ENCODE data around the gene CDH15. TPM values are rescaled to one million over a fixed set of nuclear protein-coding genes. Genes with fewer than 3 reads are reported as not detected.

The CDH15 gene
- total and polyA plus RNA-seq, 2 of the 13 experiments (the other 11 are each of a cell fraction or from before 2014, with no cell fraction given): 0.74 to 2.2 TPM

- TF ChIP-seq ZHX2 (IDR thresholded peaks at IDR 0.05; ENCODE audit: low read depth): peak; percentile 19; the same call in 1 of the 2 replicates
- peak; percentile 80; the same call in 1 of the 2 replicates for TF ChIP-seq ZHX2 (CRISPR knock-in tag; IDR thresholded peaks at IDR 0.05; ENCODE audit: borderline replicate concordance)
- peak; percentile 86; the same call in 1 of the 2 replicates for TF ChIP-seq MXD1 (CRISPR knock-in tag; IDR thresholded peaks at IDR 0.05)
- TF ChIP-seq, protein P1, sequence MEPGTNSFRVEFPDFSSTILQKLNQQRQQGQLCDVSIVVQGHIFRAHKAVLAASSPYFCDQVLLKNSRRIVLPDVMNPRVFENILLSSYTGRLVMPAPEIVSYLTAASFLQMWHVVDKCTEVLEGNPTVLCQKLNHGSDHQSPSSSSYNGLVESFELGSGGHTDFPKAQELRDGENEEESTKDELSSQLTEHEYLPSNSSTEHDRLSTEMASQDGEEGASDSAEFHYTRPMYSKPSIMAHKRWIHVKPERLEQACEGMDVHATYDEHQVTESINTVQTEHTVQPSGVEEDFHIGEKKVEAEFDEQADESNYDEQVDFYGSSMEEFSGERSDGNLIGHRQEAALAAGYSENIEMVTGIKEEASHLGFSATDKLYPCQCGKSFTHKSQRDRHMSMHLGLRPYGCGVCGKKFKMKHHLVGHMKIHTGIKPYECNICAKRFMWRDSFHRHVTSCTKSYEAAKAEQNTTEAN (CRISPR knock-in tag; conservative IDR thresholded peaks at IDR 0.05): peak; percentile 61; the same call in 1 of the 2 replicates
- TF ChIP-seq, protein P2, sequence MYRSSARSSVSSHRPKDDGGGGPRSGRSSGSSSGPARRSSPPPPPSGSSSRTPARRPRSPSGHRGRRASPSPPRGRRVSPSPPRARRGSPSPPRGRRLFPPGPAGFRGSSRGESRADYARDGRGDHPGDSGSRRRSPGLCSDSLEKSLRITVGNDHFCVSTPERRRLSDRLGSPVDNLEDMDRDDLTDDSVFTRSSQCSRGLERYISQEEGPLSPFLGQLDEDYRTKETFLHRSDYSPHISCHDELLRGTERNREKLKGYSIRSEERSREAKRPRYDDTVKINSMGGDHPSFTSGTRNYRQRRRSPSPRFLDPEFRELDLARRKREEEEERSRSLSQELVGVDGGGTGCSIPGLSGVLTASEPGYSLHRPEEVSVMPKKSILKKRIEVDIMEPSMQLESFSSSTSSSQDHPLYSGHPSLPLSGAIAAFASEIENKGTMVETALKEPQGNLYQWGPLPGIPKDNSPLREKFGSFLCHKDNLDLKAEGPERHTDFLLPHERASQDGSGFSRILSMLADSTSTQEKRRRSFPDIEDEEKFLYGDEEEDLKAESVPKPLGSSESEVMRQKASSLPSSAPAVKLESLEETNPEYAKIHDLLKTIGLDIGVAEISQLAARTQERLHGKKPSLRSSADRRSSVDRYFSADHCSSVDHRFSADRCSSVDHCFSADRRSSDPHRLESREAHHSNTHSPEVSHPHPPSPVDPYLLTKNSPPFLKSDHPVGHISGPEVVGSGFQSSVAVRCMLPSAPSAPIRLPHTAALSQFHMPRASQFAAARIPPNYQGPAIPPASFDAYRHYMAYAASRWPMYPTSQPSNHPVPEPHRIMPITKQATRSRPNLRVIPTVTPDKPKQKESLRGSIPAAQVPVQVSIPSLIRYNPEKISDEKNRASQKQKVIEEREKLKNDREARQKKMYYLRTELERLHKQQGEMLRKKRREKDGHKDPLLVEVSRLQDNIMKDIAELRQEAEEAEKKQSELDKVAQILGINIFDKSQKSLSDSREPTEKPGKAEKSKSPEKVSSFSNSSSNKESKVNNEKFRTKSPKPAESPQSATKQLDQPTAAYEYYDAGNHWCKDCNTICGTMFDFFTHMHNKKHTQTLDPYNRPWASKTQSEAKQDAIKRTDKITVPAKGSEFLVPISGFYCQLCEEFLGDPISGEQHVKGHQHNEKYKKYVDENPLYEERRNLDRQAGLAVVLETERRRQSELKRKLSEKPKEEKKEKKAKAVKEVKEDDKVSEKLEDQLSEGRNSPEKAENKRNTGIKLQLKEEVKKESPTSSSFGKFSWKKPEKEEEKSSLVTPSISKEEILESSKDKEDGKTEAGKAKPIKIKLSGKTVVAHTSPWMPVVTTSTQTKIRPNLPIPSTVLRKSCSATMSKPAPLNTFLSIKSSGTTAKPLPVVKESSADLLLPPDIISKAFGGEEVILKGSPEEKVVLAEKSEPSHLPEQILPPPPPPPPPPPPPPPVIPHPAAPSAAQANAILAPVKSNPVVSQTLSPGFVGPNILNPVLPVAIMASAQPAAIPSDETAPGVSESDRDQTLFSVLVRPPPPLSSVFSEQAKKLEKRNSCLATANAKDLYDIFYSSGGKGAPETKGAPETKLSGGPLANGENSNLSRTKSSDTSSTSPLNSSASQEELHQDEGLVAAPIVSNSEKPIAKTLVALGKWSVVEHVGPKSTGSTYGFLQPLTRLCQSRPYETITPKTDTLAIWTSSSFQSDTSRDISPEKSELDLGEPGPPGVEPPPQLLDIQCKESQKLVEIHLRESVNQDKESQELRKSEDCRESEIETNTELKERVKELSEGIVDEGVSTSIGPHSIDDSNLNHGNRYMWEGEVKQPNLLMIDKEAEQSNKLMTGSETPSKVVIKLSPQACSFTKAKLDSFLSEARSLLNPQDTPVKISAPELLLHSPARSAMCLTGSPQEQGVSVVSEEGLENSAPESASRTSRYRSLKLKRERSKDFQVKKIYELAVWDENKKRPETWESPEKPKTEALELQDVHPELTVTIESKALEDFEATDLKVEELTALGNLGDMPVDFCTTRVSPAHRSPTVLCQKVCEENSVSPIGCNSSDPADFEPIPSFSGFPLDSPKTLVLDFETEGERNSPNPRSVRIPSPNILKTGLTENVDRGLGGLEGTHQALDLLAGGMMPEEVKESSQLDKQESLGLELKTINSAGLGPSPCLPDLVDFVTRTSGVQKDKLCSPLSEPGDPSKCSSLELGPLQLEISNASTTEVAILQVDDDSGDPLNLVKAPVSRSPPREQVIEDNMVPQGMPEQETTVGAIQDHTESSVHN (CRISPR knock-in tag; IDR thresholded peaks at IDR 0.05): peak; percentile 95; the same call in 1 of the 2 replicates
- peak; percentile 88 for TF ChIP-seq MXD3 (CRISPR knock-in tag; IDR thresholded peaks at IDR 0.05)
- TF ChIP-seq ZNF503 (CRISPR knock-in tag; IDR thresholded peaks at IDR 0.05): peak; percentile 67; the same call in 1 of the 2 replicates
- TF ChIP-seq KLF13 (CRISPR knock-in tag; IDR thresholded peaks at IDR 0.05): 0 out of 2 replicates have a peak, but pooled peaks have one; percentile 68
These were observed 20.8 kb downstream of the CDH15 start (continued) for GRCh38 chr16:89192186-89192955.
